Adrenal gland (tissue), 12 donors: ENCODE measurements around the gene PLD1. TPM values are rescaled to one million over a fixed set of nuclear protein-coding genes. Genes with fewer than 3 reads are reported as not detected.

Experiments
- DNase-seq, 7 donors: peaks; one replicate each; pipeline ENCODE4 v3.0.0-alpha.2; 2019 to 2020
- H3K27ac ChIP-seq, 5 donors: fragments of 200-600 bp; sonication (generic) in 4 of 5; 1 replicate in 3 of 5; 2 replicates in 2 of 5; pipeline versions ENCODE4 v1.5.1 to v1.8.0; 2016 to 2020; ENCODE audit warnings: mild to moderate bottlenecking in 1 of 5
- H3K27me3 ChIP-seq: fragments of 200-600 bp; 2 replicates; pipeline ENCODE4 v1.8.0; 2021
- H3K36me3 ChIP-seq, 2 donors: fragments of 200-600 bp; replicated peaks in 1 of 2; 1 replicate in 1 of 2; 2 replicates in 1 of 2; pipeline versions ENCODE4 v1.5.1 to v1.8.0; 2018 to 2022
- H3K4me1 ChIP-seq, 2 donors: fragments of 200-600 bp; replicated peaks in 1 of 2; 1 replicate in 1 of 2; 2 replicates in 1 of 2; pipeline versions ENCODE4 v1.5.1 to v1.8.0; 2018 to 2021
- H3K4me3 ChIP-seq, 4 donors: fragments of 200-600 bp; sonication (generic) in 3 of 4; one replicate each; pipeline ENCODE4 v1.5.1; 2016 to 2018
- H3K9me3 ChIP-seq, 3 donors: fragments of 200-600 bp; sonication (generic) in 1 of 3; replicated peaks in 1 of 3; 1 replicate in 2 of 3; 2 replicates in 1 of 3; pipeline versions ENCODE4 v1.5.1 to v1.8.0; 2016 to 2021
- POLR2A ChIP-seq, 2 donors: fragments of 450-650 bp; IDR thresholded peaks; one replicate each; pipeline ENCODE4 v1.6.1; 2017; ENCODE audit warnings: antibody characterized with exemption in 2 of 2, mild to moderate bottlenecking in 2 of 2, moderate library complexity in 1 of 2
- WGBS, 4 donors: extraction: QIAGEN DNeasy Blood & Tissue Kit in 2 of 4; methylation state at CpG; one replicate each; pipeline versions ENCODE4 v1.1.5 to v1.1.7; 2013 to 2017; 5-methylcytosine and 5-hydroxymethylcytosine counted together
- intact Hi-C, 2 donors: fragments of 100-400 bp; cut with DNase I; formaldehyde crosslinking; loops; one replicate each; pipeline versions ENCODE4 v1.14.1 to v1.15.0; 2022 to 2023
- polyA plus RNA-seq, 3 donors: library from polyadenylated mRNA; stranded (reverse); fragments of 200-250 nt in 2 of 3; fragments of 350-450 nt in 1 of 3; fragmentation: Illumina TruSeq in 1 of 3; extraction: RNeasy Lipid Tissue Mini Kit (QIAGEN cat#74804) in 1 of 3; gene quantifications; one replicate each; pipeline ENCODE4 v1.2.3, GENCODE V29; 2013 to 2014
- total RNA-seq, 9 donors: library from RNA; depleted of rRNA in 4 of 9; stranded (reverse); fragments of >200 nt in 4 of 9; fragments of 120-200 nt in 1 of 9; fragmentation: NEBNext Ultra II Directional in 1 of 9; extraction: Animal tissue kit (Norgen Biotek cat#: 25700) in 1 of 9; gene quantifications; one replicate each; pipeline versions ENCODE4 v1.1.0 to v1.2.4, GENCODE V29; 2013 to 2023
- TF ChIP-seq, protein P1 (sequence below), 6 experiments: fragments of 450-650 bp in 4 of 6; fragments of 200-600 bp in 2 of 6; sonication (generic) in 1 of 6; IDR thresholded peaks; 1 replicate in 5 of 6; 2 replicates in 1 of 6; pipeline versions ENCODE4 v1.5.1 to v1.8.0; 2016 to 2021; ENCODE audit warnings: antibody characterized with exemption in 6 of 6, mild to moderate bottlenecking in 2 of 6, moderate library complexity in 1 of 6
- donor health status: healthy with polysubstance abuse.
- donor health status: Bipolar disorder and iron deficiency.
- donor health status: DM: yes; HTN: yes; CAD: no.
- donor health status: DM: no; HTN: no; CAD: no.
- donor health status: DM: no; HTN: no; CAD: no.
- donor health status: DM: yes; HTN: yes; CAD: no.

PLD1 gene
- total and polyA plus RNA-seq, 12 donors: 25.7 to 178 (median 94.5) TPM

DNA sequence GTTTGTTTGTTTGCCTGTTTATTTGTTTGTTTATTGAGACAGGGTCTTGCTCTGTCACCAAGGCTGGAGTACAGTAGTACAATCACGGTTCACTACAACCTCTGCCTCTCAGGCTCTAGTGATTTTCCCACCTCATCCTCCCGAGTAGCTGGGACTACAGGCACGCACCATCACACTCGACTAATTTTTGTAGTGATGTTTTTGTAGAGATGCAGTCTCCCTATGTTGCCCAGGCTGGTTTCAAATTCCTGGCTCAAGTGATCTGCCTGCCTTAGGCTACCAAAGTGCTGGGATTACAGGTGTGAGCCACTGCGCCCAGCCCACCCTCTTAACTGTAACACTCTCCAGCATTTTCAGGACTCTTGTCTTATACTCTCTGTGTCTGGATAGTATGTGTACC is 26.7 kb downstream of the PLD1 start:
- no peak for DNase-seq
- H3K4me3 ChIP-seq: no peak overlapping the region
- H3K27ac ChIP-seq: no peak overlapping the region
- H3K27me3 ChIP-seq: no peaks in the 10 kb centered on the region
- WGBS, 4 donors: 73 to 80% (median 76%) methylated on average over 5 of the region's 5 CpGs
- intact Hi-C loops: no loop called here
- no peak for TF ChIP-seq POLR2A (IDR thresholded peaks at IDR 0.05)
- TF ChIP-seq, protein P1, sequence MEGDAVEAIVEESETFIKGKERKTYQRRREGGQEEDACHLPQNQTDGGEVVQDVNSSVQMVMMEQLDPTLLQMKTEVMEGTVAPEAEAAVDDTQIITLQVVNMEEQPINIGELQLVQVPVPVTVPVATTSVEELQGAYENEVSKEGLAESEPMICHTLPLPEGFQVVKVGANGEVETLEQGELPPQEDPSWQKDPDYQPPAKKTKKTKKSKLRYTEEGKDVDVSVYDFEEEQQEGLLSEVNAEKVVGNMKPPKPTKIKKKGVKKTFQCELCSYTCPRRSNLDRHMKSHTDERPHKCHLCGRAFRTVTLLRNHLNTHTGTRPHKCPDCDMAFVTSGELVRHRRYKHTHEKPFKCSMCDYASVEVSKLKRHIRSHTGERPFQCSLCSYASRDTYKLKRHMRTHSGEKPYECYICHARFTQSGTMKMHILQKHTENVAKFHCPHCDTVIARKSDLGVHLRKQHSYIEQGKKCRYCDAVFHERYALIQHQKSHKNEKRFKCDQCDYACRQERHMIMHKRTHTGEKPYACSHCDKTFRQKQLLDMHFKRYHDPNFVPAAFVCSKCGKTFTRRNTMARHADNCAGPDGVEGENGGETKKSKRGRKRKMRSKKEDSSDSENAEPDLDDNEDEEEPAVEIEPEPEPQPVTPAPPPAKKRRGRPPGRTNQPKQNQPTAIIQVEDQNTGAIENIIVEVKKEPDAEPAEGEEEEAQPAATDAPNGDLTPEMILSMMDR (IDR thresholded peaks at IDR 0.05): no peak
- H3K36me3 ChIP-seq: no peaks in the 10 kb centered on the region
- peaks cover 0 to 14% of the 10 kb centered on the region in 2 donors for H3K4me1 ChIP-seq
- no peaks in the 10 kb centered on the region for H3K9me3 ChIP-seq

DNA sequence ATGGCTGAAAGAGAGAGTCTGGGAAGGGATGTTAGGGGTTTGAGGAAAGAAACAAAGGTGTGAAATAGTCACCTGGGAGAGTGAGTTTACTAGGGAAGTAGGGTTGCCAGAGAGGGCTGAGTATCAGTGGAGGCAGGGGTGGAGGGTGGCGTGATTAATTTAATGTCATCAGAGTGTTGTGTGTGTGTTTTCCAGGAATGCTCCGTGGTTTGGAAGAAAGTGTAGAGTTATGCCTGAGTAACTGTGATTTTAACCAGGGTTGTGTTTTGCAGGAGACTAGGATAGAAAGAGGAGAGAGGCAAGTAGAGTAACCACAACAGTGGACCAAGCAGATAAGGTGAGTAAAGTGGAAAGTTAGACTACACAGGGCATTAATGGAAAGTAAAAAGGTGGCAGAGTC is 27.2 kb downstream of the PLD1 start:
- no peak for DNase-seq
- Histone ChIP-seq H3K4me1 (peaks cover 0 to 9% of the 10 kb centered on the region in 2 donors), H3K36me3 (no peaks in the 10 kb centered on the region), H3K27me3 (no peaks in the 10 kb centered on the region), H3K27ac (no peak overlapping the region), H3K9me3 (no peaks in the 10 kb centered on the region), H3K4me3 (no peak overlapping the region)
- TF ChIP-seq POLR2A (IDR thresholded peaks at IDR 0.05): no peak
- TF ChIP-seq, protein P1 (IDR thresholded peaks at IDR 0.05): no peak
- intact Hi-C loops: no loop called here
- WGBS, 4 donors: 85 to 92% (median 89%) methylated on average over 2 of the region's 2 CpGs

DNA sequence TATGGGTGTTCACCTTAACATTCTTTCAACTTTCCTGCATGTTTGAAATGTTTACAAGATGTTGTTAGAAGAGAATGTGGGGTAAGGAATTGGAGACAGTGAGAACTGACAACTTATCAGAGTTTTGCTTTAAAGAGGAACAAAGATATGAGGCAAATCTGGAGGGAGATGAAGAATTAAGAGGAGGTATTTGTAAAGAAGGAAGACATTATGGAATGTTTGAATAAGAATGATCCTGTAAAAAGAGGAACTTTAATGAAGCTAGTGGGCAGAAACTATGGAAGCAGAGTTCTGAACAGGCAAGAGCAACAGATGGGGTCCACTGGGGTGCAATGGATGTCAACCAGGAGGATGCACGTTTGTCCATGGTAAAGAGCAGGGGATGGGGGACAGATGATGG is 27.7 kb downstream of the PLD1 start:
- intact Hi-C loops: no loop called here
- Histone ChIP-seq H3K4me1 (peaks cover 0 to 13% of the 10 kb centered on the region in 2 donors), H3K27me3 (no peaks in the 10 kb centered on the region), H3K27ac (no peak overlapping the region), H3K9me3 (no peaks in the 10 kb centered on the region), H3K4me3 (no peak overlapping the region), H3K36me3 (no peaks in the 10 kb centered on the region)
- WGBS, 4 donors: 67 to 76% (median 73%) methylated on average over 1 of the region's 1 CpG
- DNase-seq: no peak
- no peak for TF ChIP-seq POLR2A (IDR thresholded peaks at IDR 0.05)
- TF ChIP-seq, protein P1 (IDR thresholded peaks at IDR 0.05): no peak

DNA sequence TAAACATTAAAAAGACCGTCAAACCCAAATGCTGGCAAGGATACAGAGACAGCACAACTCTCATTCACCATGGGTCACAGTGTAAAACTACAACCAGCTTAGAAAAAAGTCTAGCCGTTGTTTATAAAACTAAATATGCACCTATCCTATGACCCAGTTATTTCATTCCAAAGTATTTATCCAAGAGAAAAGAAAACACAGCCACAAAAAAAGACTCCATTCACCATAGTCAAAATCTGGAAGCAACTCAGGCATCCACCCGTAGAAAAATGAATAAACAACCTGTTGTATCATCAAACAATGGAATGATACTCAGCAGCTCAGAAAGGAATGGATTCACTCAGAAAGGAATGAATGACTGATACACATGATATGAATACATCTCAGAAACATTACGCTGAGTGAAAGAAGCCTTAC is 28.6 kb downstream of the PLD1 start:
- H3K4me1 ChIP-seq: peaks cover 0 to 19% of the 10 kb centered on the region in 2 donors
- no peaks in the 10 kb centered on the region for H3K27me3 ChIP-seq
- H3K27ac ChIP-seq: peak overlapping the region in 1 of 5 donors; percentile 14
- H3K4me3 ChIP-seq: no peak overlapping the region
- H3K36me3 ChIP-seq: no peaks in the 10 kb centered on the region
- intact Hi-C loops: no loop called here
- no peaks in the 10 kb centered on the region for H3K9me3 ChIP-seq
- TF ChIP-seq, protein P1 (IDR thresholded peaks at IDR 0.05): no peak
- TF ChIP-seq POLR2A (IDR thresholded peaks at IDR 0.05): no peak
- 56 to 73% (median 72%) methylated on average over 4 of the region's 4 CpGs for WGBS, 4 donors
- DNase-seq: no peak
